ENCODE results near the gene STK33.

DNA sequence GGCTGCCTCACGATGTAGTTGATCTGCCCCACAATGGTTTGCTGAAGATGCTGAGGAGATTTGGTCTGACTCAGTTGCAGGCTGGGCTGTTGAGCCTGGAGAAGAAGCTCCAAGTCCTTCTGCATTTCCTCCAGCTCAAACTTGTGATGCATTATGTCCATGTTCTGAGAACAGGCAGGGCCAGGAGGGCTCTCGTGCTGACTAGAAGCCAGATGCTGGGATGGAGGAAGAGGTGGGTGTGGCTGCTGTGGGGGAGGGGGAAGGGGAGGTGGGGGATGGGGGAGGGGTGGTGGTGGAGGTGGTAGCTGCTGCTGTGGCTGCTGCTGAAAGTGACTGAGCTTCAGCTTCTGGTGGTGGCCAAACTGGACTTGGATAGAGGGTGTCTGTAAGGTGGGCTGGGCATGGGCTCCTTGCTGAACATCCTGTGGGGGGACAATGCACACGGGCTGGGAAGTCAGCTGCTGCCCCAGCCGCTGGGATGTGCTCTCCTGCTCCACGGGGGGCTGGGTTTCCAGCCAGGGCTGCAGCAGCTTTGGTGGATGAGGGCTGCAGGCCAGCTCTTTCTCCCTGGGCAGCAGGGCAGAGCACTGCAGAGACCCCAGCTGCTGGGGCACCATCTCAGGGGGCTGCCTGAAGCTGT is 46.4 kb upstream of the STK33 start:
- no peak for TF ChIP-seq POLR2A (IDR thresholded peaks at IDR 0.05; ENCODE audit: low read length)
- no peak for TF ChIP-seq GATA1 (IDR thresholded peaks at IDR 0.05; ENCODE audit: low read depth, low read length)

All from erythroblast (primary cell).